Smooth muscle cell (in vitro differentiated cells): ENCODE measurements around the gene MX1. TPM values are rescaled to one million over a fixed set of nuclear protein-coding genes. Genes with fewer than 3 reads are reported as not detected.

Source experiments
- DNase-seq: peaks from one replicate; lab custom pipeline; 2025; ENCODE audit not compliant: unreplicated experiment; lab: John Stamatoyannopoulos, UW
- H2AFZ ChIP-seq: fragments of 200-600 bp; sonication (generic); 2 replicates; pipeline ENCODE4 v1.6.0; 2016; ENCODE audit warnings: antibody characterized with exemption, low read depth, mild to moderate bottlenecking
- H3F3A ChIP-seq: fragments of 200-600 bp; sonication (generic); 2 replicates; pipeline ENCODE4 v1.6.0; 2017; ENCODE audit warnings: antibody characterized with exemption, low read depth
- H3K27ac ChIP-seq: fragments of 200-600 bp; sonication (generic); 2 replicates; pipeline ENCODE4 v1.5.1; 2016; ENCODE audit warnings: low read depth, mild to moderate bottlenecking
- H3K27me3 ChIP-seq: fragments of 200-600 bp; sonication (generic); 2 replicates; pipeline ENCODE4 v1.6.1; 2016; ENCODE audit warnings: low read depth, mild to moderate bottlenecking
- H3K36me3 ChIP-seq: fragments of 200-600 bp; sonication (generic); 2 replicates; pipeline ENCODE4 v1.5.1; 2016; ENCODE audit warnings: low read depth
- H3K4me1 ChIP-seq: fragments of 200-600 bp; sonication (generic); 2 replicates; pipeline ENCODE4 v1.5.1; 2016; ENCODE audit warnings: low read depth
- H3K4me2 ChIP-seq: fragments of 200-600 bp; sonication (generic); 2 replicates; pipeline ENCODE4 v1.6.0; 2016; ENCODE audit warnings: mild to moderate bottlenecking
- H3K4me3 ChIP-seq: fragments of 200-600 bp; sonication (generic); 2 replicates; pipeline ENCODE4 v1.5.1; 2016; ENCODE audit warnings: mild to moderate bottlenecking
- H3K79me2 ChIP-seq: fragments of 200-600 bp; sonication (generic); 2 replicates; pipeline ENCODE4 v1.6.0; 2016; ENCODE audit warnings: low read depth, mild to moderate bottlenecking
- H3K9ac ChIP-seq: fragments of 200-600 bp; sonication (generic); 2 replicates; pipeline ENCODE4 v1.6.0; 2016; ENCODE audit warnings: low read depth
- H3K9me3 ChIP-seq: fragments of 200-600 bp; sonication (generic); replicated peaks from 2 replicates; pipeline ENCODE4 v1.5.1; 2016; ENCODE audit warnings: low read depth
- H4K20me1 ChIP-seq: fragments of 200-600 bp; sonication (generic); 2 replicates; pipeline ENCODE4 v1.6.0; 2016; ENCODE audit warnings: low read depth
- CTCF ChIP-seq: fragments of 200-600 bp; sonication (generic); IDR thresholded peaks from 2 replicates; pipeline ENCODE4 v1.5.1; 2017; ENCODE audit warnings: borderline replicate concordance, mild to moderate bottlenecking, antibody characterized with exemption; ENCODE audit not compliant: insufficient read depth, poor library complexity, severe bottlenecking
- WGBS: methylation state at CpG from one replicate; pipeline ENCODE4 v1.1.7; 2016; ENCODE audit warnings: low lambda C conversion rate; 5-methylcytosine and 5-hydroxymethylcytosine counted together
- polyA plus RNA-seq: library from polyadenylated mRNA; unstranded; fragments of >200 nt; fragmentation: Nextera tagmentation; extraction: Ambion mirVana; gene quantifications from 2 replicates; pipeline ENCODE4 v1.2.1, GENCODE V29; 2016
- total RNA-seq: library from RNA; depleted of rRNA; stranded (reverse); fragments of >200 nt; gene quantifications from 2 replicates; pipeline ENCODE4 v1.2.3, GENCODE V29; 2014

Gene MX1
- total and polyA plus RNA-seq, 2 experiments from 2014 or later, result 1.3 to 3.5 TPM

- H2AFZ ChIP-seq, result no peak overlapping the region
- H4K20me1 ChIP-seq, result no peaks in the 10 kb centered on the region
- DNase-seq, result no peak
- no peak overlapping the region for H3K4me3 ChIP-seq
- no peak overlapping the region for H3K4me2 ChIP-seq
- no peaks in the 10 kb centered on the region for H3K36me3 ChIP-seq
- no peak for TF ChIP-seq CTCF
- H3K79me2 ChIP-seq, result no peaks in the 10 kb centered on the region
- no peaks in the 10 kb centered on the region for H3K4me1 ChIP-seq
- H3K27ac ChIP-seq, result no peak overlapping the region
- no peaks in the 10 kb centered on the region for H3F3A ChIP-seq
- no peaks in the 10 kb centered on the region for H3K9me3 ChIP-seq
- H3K27me3 ChIP-seq, result no peaks in the 10 kb centered on the region
- WGBS, result 91% methylated on average over 12 of the region's 12 CpGs
- no peak overlapping the region for H3K9ac ChIP-seq
These were observed 46.1 kb upstream of the MX1 start for GRCh38 chr21:41379901-41380300.

- Histone ChIP-seq H3K27ac (no peak overlapping the region), H4K20me1 (no peaks in the 10 kb centered on the region), H3K27me3 (no peaks in the 10 kb centered on the region), H3K4me1 (no peaks in the 10 kb centered on the region), H3K79me2 (no peaks in the 10 kb centered on the region), H3F3A (no peaks in the 10 kb centered on the region), H2AFZ (no peak overlapping the region), H3K4me3 (no peak overlapping the region), H3K36me3 (no peaks in the 10 kb centered on the region), H3K4me2 (no peak overlapping the region), H3K9me3 (no peaks in the 10 kb centered on the region), H3K9ac (no peak overlapping the region)
- DNase-seq, result no peak
- no peak for TF ChIP-seq CTCF
These were observed 44.3 kb upstream of the MX1 start for GRCh38 chr21:41381731-41382130.

- Histone ChIP-seq H3K9me3 (no peaks in the 10 kb centered on the region), H3F3A (no peaks in the 10 kb centered on the region), H2AFZ (no peak overlapping the region), H3K27me3 (no peaks in the 10 kb centered on the region), H4K20me1 (no peaks in the 10 kb centered on the region), H3K9ac (no peak overlapping the region), H3K36me3 (no peaks in the 10 kb centered on the region), H3K79me2 (no peaks in the 10 kb centered on the region), H3K4me1 (no peaks in the 10 kb centered on the region), H3K4me2 (no peak overlapping the region), H3K4me3 (no peak overlapping the region), H3K27ac (no peak overlapping the region)
- TF ChIP-seq CTCF, result no peak
- no peak for DNase-seq
- 94% methylated on average over 14 of the region's 14 CpGs for WGBS
These were observed 38.8 kb upstream of the MX1 start for GRCh38 chr21:41387042-41387819.

- H3K27ac ChIP-seq, result no peak overlapping the region
- 90% methylated on average over 8 of the region's 8 CpGs for WGBS
- H3K4me2 ChIP-seq, result no peak overlapping the region
- TF ChIP-seq CTCF, result no peak
- no peaks in the 10 kb centered on the region for H3K36me3 ChIP-seq
- H3K27me3 ChIP-seq, result no peaks in the 10 kb centered on the region
- no peaks in the 10 kb centered on the region for H3F3A ChIP-seq
- no peak for DNase-seq
- H3K79me2 ChIP-seq, result no peaks in the 10 kb centered on the region
- no peak overlapping the region for H2AFZ ChIP-seq
- H4K20me1 ChIP-seq, result no peaks in the 10 kb centered on the region
- H3K4me1 ChIP-seq, result no peaks in the 10 kb centered on the region
- H3K9me3 ChIP-seq, result no peaks in the 10 kb centered on the region
- no peak overlapping the region for H3K4me3 ChIP-seq
- no peak overlapping the region for H3K9ac ChIP-seq
These were observed 38.2 kb upstream of the MX1 start for GRCh38 chr21:41387824-41388223.
